Epithelial cell of prostate (primary cell): ENCODE measurements around the gene C17orf107.

Experiments used
- DNase-seq: peaks from one replicate; pipeline ENCODE4 v3.0.0-alpha.2; 2011; ENCODE audit warnings: low read depth, low spot score
- H3K27ac ChIP-seq: fragments of 450-650 bp; 2 replicates; pipeline ENCODE4 v1.5.1; 2017; ENCODE audit warnings: mild to moderate bottlenecking

C17orf107 gene

DNA sequence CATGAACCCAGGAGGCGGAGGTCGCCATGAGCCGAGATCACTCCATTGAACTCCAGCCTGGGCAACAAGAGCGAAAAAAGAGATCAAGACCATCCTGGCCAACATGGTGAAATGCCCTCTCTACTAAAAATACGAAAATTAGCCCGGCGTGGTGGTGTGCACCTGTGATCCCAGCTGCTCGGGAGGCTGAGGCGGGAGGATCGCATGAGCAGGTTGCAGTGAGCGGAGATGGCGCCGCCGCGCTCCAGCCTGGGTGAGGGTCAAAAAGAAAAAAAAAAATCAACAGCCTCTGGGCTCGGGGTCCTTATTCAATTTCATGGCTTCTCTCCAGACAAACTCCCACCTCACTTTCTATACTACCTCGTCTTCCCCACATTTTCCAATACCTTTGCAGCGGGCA is 29.5 kb downstream of the C17orf107 start:
- no peak for DNase-seq
- no peak overlapping the region for H3K27ac ChIP-seq

GRCh38 chr17:4931963-4932362 is 32.6 kb downstream of the C17orf107 start, which contains the start of gene GP1BA:
TSS of gene GP1BA (plus strand) at chr17:4932277. CDS start at chr17:4932605, 328 bp downstream.
- H3K27ac ChIP-seq: no peak within 1 kb of the TSS
- no peak for DNase-seq

- no peak overlapping the region for H3K27ac ChIP-seq
- DNase-seq: no peak
These were observed 33.4 kb downstream of the C17orf107 start for GRCh38 chr17:4932756-4933155.

- DNase-seq: no peak
- no peak overlapping the region for H3K27ac ChIP-seq
These were observed 34.3 kb downstream of the C17orf107 start for GRCh38 chr17:4933646-4934045.

DNA sequence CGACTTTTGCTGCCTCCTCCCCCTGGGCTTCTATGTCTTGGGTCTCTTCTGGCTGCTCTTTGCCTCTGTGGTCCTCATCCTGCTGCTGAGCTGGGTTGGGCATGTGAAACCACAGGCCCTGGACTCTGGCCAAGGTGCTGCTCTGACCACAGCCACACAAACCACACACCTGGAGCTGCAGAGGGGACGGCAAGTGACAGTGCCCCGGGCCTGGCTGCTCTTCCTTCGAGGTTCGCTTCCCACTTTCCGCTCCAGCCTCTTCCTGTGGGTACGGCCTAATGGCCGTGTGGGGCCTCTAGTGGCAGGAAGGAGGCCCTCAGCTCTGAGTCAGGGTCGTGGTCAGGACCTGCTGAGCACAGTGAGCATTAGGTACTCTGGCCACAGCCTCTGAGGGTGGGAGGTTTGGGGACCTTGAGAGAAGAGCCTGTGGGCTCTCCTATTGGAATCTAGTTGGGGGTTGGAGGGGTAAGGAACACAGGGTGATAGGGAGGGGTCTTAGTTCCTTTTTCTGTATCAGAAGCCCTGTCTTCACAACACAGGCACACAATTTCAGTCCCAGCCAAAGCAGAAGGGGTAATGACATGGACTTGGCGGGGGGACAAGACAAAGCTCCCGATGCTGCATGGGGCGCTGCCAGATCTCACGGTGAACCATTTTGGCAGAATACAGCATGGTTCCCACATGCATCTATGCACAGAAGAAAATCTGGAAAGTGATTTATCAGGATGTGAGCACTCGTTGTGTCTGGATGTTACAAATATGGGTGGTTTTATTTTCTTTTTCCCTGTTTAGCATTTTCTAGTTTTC is 35.0 kb downstream of the C17orf107 start:
- no peak overlapping the region for H3K27ac ChIP-seq
- no peak for DNase-seq

DNA sequence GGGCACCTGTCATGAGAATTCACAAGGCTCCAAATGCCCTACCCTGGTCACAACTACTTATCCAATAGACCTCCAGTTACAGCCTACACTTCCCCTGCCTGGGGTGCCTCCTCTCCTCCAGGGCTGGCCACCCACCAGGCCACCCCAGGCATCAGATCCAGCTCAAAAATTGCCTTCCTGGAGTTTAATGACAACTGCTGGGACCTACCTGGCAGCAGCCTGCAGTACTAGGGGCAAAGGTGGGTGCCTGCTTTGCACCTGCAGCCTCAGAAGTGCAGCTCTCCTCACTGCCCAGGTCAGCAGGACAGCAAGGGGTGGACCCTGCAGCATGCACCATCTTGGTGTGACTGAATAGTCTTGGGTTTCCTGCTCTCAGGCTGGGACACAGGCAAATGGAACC is 36.3 kb downstream of the C17orf107 start:
- H3K27ac ChIP-seq: no peak overlapping the region
- no peak for DNase-seq

- no peak for DNase-seq
- H3K27ac ChIP-seq: no peak overlapping the region
These were observed 37.1 kb downstream of the C17orf107 start for GRCh38 chr17:4936436-4936835.

DNA sequence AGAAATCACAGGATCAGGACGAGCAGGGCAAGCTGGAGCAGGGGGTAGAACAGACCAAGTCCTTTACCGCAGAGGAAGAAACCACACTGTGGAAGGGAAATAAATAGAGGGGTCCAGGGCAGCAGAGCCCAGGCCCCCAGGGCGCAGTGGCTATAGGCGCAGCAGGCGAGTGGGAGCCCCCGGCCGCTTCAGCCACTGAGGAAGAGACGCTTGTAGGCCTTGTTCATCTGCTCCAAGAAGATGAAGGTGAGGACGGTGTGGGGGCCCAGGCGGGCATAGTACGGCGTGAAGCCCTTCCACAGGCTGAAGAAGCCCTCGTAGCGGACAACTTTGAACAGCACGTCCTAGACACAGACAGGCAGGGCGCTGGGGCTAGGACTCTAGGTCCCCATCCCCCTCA is 38.2 kb downstream of the C17orf107 start:
- no peak overlapping the region for H3K27ac ChIP-seq
- no peak for DNase-seq

- no peak for DNase-seq
- H3K27ac ChIP-seq: no peak overlapping the region
These were observed 38.7 kb downstream of the C17orf107 start for GRCh38 chr17:4938069-4938491.

- no peak for DNase-seq
These were observed 39.6 kb downstream of the C17orf107 start for GRCh38 chr17:4938688-4939545.

DNA sequence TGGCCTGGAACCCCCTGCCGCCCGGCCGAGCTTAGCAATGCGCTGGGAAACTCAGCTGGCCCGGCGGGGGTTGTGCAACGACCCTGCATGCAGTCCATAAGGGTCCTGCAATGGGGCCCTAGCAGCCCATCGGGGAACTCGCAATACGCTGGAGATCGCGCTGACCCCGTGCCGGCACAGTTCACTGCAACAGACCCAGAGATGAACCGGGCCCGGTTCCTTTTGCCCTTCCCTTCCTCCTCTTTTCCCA is 40.1 kb downstream of the C17orf107 start:
- no peak for DNase-seq
- peak overlapping the region; percentile 96 for H3K27ac ChIP-seq

More at GRCh38 chr17:4938688-4939545, 39.6 kb downstream of the C17orf107 start:
- peak overlapping the region; percentile 96 for H3K27ac ChIP-seq

- peak; percentile 97 for DNase-seq
- peak within 1 kb of the TSS; percentile 96 for H3K27ac ChIP-seq
These were observed 40.6 kb downstream of the C17orf107 start, which contains the start of the genes RNF167 and SLC25A11 for GRCh38 chr17:4939796-4940554. TSS of gene RNF167 (plus strand) at chr17:4940268. CDS start at chr17:4940910, 642 bp downstream. TSS of gene SLC25A11 (minus strand) at chr17:4940046. CDS start at chr17:4939910, 136 bp downstream.

DNA sequence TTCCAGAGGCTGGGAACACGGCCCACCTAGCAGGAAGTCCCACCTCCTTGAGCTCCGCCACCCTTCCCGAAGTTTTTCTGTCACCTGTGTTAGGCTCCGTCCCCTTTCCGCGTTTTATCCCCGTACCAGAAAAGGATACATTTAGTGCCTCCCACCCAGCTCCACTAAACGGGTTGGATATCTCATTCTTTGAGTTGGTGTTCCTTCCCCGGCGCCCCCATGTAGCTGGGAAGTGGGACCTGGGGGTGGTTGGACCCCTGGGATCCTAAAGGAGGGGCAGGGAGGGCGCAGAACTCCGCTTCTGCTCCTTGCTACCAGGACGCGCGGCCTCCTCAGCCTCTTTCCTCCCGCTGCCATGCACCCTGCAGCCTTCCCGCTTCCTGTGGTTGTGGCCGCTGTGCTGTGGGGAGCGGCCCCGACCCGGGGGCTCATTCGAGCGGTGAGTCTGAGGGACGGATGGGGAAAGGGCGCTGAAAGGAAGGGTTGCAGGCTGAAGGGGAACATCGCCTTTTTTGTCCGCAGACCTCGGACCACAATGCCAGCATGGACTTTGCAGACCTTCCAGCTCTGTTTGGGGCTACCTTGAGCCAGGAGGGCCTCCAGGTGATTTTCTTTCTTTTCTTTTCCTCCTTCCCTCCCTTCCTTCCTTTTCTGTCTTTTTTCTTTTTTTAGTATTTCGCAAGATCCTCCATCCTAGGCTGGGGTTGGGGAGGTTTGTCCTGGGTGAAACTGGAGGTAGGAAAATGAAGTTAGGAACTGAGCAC is 41.4 kb downstream of the C17orf107 start:
- no peak for DNase-seq
- peak overlapping the region; percentile 96 for H3K27ac ChIP-seq

DNA sequence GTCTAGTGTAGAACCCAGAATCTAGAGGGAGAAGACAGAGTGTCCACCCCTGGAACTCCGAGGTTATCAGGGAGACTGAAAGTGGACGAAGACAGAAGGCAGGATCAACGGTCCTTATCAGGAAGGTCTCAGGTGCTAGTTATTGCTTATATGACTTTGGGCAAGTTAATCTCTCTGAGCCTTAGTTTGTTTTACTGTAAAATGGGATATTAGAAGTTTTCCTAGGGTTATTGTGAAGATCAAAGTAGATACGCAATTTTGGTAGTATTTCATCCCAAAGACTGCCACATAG is 41.9 kb downstream of the C17orf107 start:
- no peak for DNase-seq
- H3K27ac ChIP-seq: peak overlapping the region; percentile 96

DNA sequence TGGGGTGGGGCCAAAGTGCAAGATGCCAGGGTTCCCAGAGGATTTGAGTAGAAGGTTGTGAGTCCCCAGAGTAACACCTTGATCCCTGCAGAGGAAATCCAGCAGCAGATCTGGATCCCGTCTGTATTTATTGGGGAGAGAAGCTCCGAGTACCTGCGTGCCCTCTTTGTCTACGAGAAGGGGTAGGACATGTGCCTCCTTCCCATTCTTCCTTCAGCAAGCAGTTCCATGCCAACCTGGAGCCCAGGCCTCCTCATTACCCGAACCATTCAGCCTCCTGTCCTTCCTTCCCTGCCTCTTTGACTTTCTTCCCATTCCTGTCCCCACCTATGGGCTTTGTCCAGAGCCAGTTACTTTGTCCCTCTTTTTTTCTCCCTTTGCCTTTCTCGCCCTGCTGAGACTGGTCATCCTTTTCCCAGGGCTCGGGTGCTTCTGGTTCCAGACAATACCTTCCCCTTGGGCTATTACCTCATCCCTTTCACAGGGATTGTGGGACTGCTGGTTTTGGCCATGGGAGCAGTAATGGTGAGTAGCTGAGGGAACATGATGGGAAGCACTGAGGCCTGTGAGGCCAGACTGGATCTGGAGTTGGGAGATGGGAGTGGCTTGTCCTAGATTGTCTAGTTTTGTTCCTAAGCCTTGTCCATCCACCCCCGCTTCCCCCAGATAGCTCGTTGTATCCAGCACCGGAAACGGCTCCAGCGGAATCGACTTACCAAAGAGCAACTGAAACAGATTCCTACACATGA is 43.6 kb downstream of the C17orf107 start:
- H3K27ac ChIP-seq: peak overlapping the region; percentile 99

GRCh38 chr17:4944163-4944553 is 44.8 kb downstream of the C17orf107 start:
- DNase-seq: no peak
- peak overlapping the region; percentile 99 for H3K27ac ChIP-seq

More for the DNA sequence above, 43.6 kb downstream of the C17orf107 start:
- DNase-seq: no peak

DNA sequence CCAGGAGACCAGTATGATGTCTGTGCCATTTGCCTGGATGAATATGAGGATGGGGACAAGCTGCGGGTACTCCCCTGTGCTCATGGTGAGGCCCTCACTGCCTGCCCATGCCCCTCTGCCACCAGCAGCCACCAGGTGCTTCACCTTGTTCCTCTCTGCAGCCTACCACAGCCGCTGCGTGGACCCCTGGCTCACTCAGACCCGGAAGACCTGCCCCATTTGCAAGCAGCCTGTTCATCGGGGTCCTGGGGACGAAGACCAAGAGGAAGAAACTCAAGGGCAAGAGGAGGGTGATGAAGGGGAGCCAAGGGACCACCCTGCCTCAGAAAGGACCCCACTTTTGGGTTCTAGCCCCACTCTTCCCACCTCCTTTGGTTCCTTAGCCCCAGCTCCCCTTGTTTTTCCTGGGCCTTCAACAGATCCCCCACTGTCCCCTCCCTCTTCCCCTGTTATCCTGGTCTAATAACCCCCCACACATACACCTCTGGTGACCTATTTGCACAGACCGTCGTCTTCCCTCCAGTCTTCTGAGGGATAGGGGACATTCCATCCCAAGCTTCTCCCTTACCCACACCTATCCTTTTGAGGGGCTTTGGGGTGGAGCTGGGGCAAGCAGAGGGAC is 45.3 kb downstream of the C17orf107 start:
- DNase-seq: no peak

GRCh38 chr17:4945176-4945943 is 46.0 kb downstream of the C17orf107 start:
- H3K27ac ChIP-seq: peak overlapping the region; percentile 99
- DNase-seq: peak; percentile 64

More for the DNA sequence above, 45.3 kb downstream of the C17orf107 start:
- peak overlapping the region; percentile 99 for H3K27ac ChIP-seq
